ENCODE results near the gene PCYT1B.
"Not testable (repeated sequence)": the region's sequence is repeated elsewhere in the genome, so short reads cannot be mapped to it uniquely, and the experiment has no call there.

PCYT1B gene

GRCh38 chrX:24643116-24643515, 4.0 kb downstream of the PCYT1B start:
- no peak for DNase-seq

DNA sequence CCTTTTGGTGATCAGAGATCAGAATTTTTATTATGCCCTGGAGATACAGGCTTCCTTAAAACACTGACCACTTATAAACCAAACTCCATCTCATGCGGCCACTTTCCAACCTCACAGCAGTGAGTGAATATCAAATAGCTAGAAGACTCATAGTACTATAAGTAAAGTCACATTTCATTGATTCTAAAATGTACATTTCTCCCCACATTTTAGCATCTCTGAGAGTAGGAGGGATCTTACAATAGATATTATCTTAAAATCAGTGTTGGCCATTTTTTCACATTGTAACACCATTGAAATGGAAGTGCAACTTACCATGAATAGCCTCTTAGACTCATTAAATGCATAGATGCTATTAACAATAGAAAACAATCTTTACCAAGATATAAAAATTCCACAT, 17.4 kb downstream of the PCYT1B start:
- DNase-seq = no peak

DNA sequence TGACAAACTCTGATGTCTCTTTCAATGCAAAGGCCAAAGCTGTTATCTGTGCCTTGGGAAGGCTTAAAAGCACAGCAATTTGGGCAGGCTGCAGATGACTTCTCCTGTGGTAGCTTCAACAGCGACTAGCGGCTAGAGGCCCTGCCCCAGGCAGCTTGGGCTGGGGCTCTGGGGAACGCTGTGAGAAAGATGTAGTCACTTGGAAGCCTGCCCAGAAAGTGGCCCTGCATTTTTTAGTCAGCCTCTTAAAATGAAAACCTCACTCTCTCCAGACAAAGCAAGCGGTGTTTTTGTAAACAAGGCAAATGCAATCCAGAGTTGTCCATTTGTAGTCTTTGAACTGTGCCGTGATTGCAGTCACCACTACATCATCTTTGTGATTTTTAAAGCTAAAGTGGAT, 27.5 kb downstream of the PCYT1B start:
- DNase-seq = no peak

GRCh38 chrX:24610516-24610915, 36.6 kb downstream of the PCYT1B start:
- no peak for DNase-seq

DNA sequence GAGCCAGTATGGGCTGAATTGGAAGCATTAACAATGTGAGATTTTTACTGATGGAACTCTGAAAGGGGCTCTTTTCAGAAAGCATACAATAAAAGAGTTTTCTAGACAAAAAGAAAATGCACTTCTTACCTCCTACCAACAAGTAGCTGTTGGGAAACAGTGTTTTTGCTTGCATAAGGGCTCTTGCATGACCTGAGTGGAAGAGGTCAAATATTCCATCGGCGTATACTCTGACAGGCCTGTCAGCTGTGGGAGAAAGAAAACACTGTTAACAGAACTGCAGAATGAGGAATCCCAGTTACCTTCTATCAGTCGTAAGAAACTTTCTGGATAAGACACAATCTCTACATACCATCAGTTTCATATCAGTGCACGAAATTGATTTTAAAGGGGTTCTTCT, 39.5 kb downstream of the PCYT1B start:
- no peak for DNase-seq

GRCh38 chrX:24605941-24606340, 41.2 kb downstream of the PCYT1B start:
- not testable (repeated sequence) for DNase-seq

DNA sequence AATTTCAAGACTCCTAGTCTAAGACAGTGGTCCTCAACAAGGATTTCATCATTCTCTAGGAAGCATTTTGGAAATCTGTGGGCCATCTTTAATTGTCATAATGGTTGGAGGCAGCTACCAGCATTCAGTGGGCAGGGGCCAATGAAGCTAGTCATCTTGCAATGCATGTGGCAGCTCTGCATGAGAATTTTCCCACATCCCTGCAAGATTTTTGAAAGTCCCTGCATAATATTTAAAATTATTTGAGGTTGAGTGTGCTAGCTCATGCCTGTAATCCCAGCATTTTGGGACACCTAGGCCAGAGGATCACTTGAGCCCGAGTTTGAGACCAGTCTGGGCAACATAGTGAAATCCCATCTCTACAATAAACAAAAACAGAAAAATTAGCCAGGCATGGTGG, 44.0 kb downstream of the PCYT1B start:
- no peak for DNase-seq

DNA sequence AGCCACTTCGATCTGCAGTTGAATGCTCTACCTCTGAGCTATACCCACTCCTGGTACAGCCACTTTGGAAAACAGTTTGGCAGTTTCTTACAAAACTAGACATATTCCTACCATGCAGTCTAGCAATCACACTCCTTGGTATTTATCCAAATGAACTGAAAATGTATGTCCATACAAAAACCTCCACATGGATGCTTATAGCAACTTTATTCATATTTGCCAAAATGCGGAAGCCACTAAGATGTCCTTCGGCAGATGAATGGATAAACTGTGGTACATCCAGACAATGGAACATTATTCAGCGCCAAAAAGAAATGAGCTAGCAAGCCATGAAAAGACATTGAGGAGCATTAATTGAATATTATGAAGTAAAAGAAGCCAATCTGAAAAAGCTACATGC, 45.3 kb downstream of the PCYT1B start:
- no peak for DNase-seq

DNA sequence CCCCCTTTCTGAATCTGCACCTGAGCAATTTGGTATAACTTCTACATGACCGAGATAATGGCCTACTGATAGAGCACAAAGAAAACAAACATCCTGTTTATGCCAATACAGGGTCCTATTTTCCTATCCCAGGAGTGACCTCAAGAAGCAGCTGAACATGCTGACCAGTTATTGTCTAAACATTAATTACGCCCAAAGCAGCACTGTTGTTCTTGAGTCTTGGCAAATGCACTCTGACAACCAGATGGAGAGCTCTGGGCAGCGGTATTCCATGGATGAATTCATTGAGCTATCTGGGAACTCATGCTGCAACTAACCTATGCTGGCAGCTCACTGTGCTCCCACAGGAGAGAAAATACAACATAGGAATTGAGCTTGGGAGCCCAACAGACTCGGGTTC, 52.6 kb downstream of the PCYT1B start:
- no peak for DNase-seq

- no peak for DNase-seq
Observed at GRCh38 chrX:24590111-24590510, 57.0 kb downstream of the PCYT1B start.

DNA sequence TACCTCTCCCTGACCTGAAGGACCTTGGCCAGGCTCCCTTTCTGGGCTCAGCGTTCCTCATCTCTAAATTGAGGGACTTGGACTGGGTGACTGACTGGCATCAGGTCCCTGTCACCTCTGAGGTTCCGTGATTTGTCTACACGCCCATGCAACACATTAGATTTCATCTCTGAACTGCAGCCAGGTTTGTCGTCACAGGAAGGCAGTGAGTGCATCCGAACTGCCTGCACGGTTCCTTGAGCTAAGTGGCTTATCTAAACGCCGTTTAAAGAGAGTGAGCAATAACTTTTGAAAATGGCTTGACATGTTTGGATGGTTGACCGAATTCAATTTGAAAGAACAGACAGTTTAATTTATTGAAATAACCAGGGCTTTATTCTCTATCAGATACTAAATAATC, 70.1 kb downstream of the PCYT1B start:
- DNase-seq = no peak

- no peak for DNase-seq
Observed at GRCh38 chrX:24575496-24575895, 71.7 kb downstream of the PCYT1B start.

DNA sequence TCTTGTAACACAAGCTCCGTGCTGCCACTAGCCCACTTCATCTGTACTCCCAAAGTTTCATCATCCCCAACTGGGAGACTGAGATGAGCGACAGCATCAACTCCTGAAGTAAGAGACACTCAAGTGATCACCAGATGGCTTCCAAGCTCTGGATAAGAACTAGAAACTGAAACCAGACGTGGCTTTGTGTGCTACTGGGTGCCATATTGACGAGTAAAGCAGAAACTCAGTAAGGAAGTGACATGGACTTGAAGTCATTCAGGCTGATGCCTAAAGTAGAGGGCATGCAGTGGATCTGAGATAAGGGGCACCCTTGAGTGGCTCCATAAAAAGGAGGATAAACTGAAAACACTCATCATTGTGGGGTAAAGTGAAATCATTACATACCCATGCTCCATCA, 72.4 kb downstream of the PCYT1B start:
- no peak for DNase-seq

DNA sequence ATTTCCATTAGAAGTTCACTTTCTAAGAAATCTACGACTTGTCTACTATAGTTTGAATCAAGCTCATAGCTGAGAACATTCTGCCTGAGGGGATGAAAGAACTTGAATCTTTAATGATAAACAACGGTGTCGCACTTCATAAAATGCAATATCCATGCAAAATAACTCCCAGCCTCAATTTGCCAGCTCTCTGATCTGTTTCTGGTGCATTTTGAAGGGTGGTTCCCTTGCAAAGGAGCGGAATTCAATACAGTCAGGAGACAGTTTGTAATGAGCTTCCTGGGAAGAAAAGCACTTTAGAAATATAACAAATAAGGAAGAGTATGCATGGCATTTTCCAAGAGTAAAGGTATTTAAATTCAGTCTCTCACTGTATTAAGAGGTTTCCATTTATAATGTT, 80.0 kb downstream of the PCYT1B start:
- no peak for DNase-seq

- DNase-seq = no peak
Observed at GRCh38 chrX:24566240-24566639, 80.9 kb downstream of the PCYT1B start.

DNA sequence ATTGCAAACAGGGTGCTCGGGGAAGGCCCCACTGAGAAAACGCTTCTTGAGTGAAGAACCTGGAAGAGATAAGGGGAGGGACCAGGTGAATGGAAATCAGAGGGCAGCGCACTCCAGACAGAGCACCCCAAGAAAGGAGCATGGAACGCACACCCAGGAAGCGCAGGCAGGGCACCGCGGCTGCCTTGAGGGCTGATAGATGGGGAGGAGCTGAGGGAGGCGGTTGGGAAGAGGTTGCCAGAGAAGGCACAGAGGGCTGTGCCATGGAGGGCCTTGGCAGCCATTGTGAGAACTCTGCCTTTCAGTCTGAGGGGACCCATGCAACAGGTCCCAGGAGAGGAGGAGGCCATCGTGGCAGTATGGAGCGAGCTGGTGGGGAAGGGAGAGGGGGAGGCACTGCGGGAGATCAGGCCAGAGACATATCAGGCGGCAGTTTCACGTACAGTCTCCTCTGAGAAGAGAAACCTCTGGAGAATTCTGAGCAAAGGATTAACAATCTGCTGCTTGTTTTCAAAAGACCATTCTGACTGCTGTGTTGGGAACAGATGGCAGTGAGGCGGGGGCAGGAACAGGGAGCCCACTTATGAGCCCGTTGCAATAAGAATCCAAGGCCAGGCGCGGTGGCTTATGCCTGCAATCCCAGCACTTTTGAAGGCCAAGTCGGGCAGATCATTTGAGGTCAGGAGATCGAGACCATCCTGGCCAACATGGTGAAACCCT, 83.7 kb downstream of the PCYT1B start:
- DNase-seq = no peak

- DNase-seq = no peak
Observed at GRCh38 chrX:24561121-24561520, 86.0 kb downstream of the PCYT1B start.

DNA sequence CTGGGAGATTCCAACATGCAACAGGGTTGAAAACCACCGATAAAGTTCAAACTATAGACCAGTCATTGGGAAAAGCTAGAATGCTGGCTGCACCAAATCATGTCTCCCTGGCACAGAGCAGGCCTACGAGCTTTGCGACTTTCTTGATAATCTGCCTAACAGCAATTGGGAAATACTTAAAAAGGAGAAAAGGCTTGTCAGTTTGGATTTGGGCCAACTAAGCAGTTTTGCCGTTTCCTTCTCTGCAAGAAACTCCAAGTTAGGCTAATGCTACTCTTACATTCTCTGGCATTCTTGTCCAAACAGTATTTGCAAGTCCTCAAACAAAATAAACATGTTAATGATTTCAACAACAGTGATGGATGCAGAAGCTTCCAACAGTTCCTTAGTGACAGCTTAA, 94.1 kb downstream of the PCYT1B start:
- no peak for DNase-seq

GRCh38 chrX:24550166-24550565, 97.0 kb downstream of the PCYT1B start:
- DNase-seq = no peak

DNA sequence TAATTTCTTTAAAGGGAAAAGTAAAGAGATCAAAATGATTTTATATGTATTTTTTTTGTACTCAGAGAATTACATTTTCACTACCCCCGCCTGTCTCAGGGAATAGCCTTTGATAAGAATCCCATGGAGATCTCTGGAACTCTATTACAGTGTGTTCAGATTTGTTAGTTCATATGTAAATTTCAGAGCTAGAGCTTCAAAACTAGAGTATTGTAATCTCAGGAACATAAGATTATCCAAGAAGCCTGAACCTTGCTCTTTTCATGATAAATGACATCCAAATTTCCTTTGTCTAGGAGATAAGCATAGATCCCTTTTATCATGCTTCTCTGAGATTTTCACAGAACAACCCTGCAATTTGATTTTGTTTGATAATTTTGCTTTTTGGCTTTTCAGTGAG, 99.2 kb downstream of the PCYT1B start:
- DNase-seq = no peak

DNA sequence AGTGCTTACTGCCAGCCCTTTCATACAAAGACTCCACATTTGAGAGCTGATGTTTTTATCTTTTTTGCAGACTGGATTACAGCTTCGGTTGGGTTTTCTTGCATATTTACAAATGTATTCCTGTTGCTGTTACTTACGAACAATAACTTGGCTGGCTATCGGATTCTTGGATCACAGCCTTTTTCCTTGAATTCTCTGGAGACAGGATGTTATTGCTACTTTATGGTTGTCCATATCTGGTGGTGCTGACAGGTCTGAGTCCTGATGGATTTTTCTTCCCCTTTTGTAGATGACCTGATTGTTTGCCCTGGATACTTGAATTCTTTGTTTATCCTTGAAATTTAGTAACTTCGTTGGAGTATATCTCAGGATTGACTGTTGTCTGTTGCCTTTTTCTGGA, 104.4 kb downstream of the PCYT1B start:
- no peak for DNase-seq

DNA sequence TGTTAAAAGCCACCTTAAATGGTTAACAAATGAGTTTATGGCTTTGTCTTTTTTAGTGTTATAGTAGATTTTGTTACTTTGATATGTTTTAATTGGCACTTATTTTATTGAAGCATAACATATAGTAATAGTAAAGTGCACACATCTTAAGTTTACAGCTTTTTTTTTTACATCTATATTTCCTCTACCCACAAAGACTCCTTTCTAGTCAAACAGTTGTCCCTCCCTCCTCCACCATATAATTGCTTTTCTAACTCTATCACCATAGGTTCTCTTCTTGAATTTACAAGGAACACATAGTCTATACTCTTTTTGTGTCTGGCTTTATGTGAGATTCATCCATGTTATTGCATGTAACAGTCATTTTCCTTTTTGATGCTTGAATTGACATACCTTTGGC, 110.6 kb downstream of the PCYT1B start:
- no peak for DNase-seq

- DNase-seq = no peak
Observed at GRCh38 chrX:24528605-24529004, 118.5 kb downstream of the PCYT1B start.

DNA sequence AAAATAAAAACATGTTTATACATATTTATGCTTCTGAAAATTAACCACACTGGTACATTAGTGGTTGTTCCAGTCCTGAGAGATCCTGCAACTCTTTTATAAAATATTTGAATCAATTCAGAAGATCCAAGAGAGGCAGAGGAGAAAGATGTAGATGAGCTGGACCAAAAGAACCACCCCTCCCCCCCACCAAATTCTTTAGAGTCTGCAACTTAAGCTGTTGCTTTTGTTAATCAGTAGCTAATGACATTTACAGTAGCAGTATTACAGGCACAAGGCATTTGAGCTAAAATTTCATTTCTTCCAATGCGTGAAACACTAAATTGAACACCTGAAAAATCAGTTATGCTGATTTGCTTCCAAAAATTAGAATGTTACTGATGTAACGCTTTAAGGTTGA, 120.5 kb downstream of the PCYT1B start:
- DNase-seq = no peak

DNA sequence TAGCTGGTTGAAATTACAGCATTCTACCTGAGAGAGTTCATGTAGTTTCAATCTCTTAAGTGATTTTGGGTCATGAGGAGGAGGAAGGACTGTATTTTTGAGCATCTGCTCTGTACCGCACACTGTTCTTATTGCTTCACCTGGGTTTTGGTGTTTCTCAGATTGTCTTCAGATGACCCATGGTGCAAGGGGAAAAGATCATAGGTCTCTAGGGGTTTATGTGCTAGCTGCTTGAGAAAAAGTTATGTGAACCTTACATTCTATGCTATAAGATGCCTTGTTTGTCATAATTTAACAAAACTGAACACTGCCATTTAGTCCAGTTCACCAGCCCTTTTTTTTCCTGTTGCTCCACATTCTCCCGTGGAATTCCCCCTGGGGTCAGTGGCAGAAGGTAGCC, 121.7 kb downstream of the PCYT1B start:
- DNase-seq = no peak

DNA sequence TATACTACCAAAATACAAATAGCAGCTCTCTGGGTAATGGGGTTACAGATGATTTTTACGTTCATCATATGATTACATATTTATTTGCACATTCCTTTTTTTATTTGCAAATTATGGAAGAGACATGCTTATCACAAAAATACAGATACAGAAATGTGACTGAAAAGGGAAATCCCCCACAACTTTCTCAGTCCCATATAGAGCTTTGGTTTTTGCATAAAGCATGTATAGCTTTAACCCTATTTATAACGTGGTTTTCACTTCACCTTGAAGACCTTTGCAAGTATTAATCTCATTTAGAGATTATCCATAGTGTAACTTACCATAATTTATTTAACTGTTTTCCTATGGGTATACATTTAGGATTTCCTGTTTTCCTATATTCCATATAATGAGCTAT, 126.7 kb downstream of the PCYT1B start:
- DNase-seq = no peak
